ENCODE measurements around the gene TRIO. TPM values are rescaled to one million over a fixed set of nuclear protein-coding genes. Genes with fewer than 3 reads are reported as not detected.

TRIO gene
- total RNA-seq, 6 experiments from 2014 or later, result 167 to 219 (median 190) TPM

DNA sequence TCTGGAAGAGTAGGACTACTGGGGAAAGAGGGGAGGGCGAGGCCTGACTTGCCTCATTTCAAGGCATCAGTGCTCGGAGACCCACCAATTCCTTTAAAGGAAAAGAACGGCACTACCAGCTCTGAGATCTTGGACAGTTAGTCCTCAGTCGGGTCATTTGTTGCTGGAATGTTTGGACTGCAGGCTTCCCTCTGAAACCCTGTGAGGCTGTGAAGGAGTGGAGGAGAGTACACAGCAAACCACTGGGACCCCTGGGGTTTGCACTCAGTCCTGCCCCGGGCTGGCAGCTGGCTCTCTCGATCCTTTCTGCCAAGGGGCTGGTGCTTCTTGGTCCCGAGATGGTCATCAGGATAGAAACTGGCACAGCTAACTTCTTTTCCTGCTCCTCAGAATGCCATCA lies 194.5 kb downstream of the TRIO start:
- TF ChIP-seq, protein P1, sequence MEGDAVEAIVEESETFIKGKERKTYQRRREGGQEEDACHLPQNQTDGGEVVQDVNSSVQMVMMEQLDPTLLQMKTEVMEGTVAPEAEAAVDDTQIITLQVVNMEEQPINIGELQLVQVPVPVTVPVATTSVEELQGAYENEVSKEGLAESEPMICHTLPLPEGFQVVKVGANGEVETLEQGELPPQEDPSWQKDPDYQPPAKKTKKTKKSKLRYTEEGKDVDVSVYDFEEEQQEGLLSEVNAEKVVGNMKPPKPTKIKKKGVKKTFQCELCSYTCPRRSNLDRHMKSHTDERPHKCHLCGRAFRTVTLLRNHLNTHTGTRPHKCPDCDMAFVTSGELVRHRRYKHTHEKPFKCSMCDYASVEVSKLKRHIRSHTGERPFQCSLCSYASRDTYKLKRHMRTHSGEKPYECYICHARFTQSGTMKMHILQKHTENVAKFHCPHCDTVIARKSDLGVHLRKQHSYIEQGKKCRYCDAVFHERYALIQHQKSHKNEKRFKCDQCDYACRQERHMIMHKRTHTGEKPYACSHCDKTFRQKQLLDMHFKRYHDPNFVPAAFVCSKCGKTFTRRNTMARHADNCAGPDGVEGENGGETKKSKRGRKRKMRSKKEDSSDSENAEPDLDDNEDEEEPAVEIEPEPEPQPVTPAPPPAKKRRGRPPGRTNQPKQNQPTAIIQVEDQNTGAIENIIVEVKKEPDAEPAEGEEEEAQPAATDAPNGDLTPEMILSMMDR (IDR thresholded peaks at IDR 0.05), result no peak
- DNase-seq, result no peak
- H3K4me1 Mint-ChIP-seq (ENCODE audit: low read depth), result peaks cover 64% of the 10 kb centered on the region
- H3K9me3 Mint-ChIP-seq, result peaks cover 4% of the 10 kb centered on the region; the same call in 1 of the 2 replicates
- no peak overlapping the region for H3K4me3 Mint-ChIP-seq
- H3K36me3 Mint-ChIP-seq (ENCODE audit: low read depth), result peaks cover 56% of the 10 kb centered on the region
- H3K27me3 Mint-ChIP-seq (ENCODE audit: insufficient read depth), result peaks cover 34% of the 10 kb centered on the region
- H3K27ac Mint-ChIP-seq, result peak overlapping the region; percentile 15; the same call in 1 of the 2 replicates

DNA sequence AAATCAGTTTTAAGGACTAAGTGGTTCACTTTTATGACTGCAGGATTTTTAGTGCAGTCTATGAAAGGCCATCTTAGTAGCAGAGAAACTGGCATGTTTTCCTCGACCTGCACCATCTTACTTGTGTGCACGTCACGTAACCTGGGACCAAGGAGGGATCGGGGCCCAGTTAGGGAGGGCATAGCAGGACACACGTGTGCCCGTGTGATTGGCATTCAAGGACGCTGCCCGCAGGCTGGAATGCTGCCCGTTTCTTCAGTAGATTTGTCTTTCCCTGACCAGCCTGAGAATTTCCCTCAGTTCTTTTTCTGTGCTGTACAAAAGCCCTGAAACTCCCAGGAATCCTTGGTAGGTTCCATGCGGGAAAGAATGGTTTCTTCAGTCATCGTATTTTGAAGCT lies 196.3 kb downstream of the TRIO start:
- DNase-seq, result no peak
- Mint-ChIP-seq H3K9me3 (peaks cover 4% of the 10 kb centered on the region; the same call in 1 of the 2 replicates), H3K4me1 (ENCODE audit: low read depth) (peaks cover 74% of the 10 kb centered on the region), H3K27me3 (ENCODE audit: insufficient read depth) (peaks cover 22% of the 10 kb centered on the region), H3K36me3 (ENCODE audit: low read depth) (peaks cover 52% of the 10 kb centered on the region), H3K27ac (peak overlapping the region; percentile 49), H3K4me3 (0 out of 2 replicates have a peak overlapping the region, but pooled peaks have one; percentile 2)
- TF ChIP-seq, protein P1 (IDR thresholded peaks at IDR 0.05), result no peak

DNA sequence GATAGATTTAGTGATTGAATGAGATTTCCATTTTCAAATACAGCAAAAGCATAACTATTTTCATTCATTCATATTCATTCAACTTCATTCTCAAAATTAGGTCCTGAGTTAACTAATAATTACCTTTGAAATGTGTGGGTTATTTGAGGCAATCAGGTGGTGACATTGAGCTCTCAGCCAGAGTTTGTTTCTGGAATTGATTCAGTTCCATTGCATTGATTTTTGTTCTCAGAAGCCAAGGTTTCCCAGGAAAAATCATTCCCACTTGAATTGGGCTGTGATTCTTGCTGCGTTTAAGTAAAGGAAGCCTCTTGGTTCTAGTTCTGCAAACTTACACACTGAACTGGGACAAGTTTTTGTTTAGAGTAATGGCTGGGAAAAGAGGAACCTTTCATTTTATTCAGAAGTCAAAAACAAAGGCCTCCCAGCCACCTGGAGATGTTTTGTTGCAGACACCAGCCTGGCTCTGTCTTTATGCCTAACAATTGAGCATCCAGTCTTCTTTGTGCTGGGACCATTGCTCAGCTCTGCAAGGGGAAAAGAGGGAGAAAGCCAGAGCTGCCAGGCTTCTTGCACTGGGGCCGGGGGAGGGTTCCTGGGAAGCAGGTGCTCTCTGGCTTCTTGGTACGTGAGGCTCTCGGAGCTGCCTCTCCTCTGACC lies 198.6 kb downstream of the TRIO start:
- DNase-seq, result no peak
- TF ChIP-seq, protein P1 (IDR thresholded peaks at IDR 0.05), result no peak
- H3K27me3 Mint-ChIP-seq (ENCODE audit: insufficient read depth), result peaks cover 27% of the 10 kb centered on the region
- peak overlapping the region; percentile 65; the same call in 1 of the 2 replicates for H3K27ac Mint-ChIP-seq
- peaks cover 47% of the 10 kb centered on the region for H3K36me3 Mint-ChIP-seq (ENCODE audit: low read depth)
- peaks cover 4% of the 10 kb centered on the region; the same call in 1 of the 2 replicates for H3K9me3 Mint-ChIP-seq
- no peak overlapping the region; the same call in 1 of the 2 replicates for H3K4me3 Mint-ChIP-seq
- H3K4me1 Mint-ChIP-seq (ENCODE audit: low read depth), result peaks cover 55% of the 10 kb centered on the region

DNA sequence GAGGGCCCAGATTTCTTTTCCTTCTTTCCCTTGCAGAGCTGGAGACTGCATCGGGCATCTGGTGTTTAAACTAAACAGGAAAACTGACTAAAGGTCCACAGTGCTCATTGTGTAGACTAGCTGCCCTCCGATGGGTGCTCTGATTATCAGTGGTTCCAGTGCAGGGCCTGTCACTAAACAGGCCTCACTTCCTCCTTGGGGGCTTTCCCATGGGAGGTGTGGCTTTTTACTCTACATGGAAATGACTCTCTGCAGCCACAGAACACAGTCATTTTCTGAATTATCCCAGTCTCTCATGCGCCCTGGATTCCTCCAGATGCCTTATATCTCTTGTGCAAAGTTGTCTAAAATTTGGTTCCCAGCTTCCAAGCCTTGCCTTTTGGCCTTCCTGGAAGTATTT lies 199.2 kb downstream of the TRIO start:
- no peak for DNase-seq
- Mint-ChIP-seq H3K27me3 (ENCODE audit: insufficient read depth) (peaks cover 27% of the 10 kb centered on the region), H3K9me3 (peaks cover 4% of the 10 kb centered on the region; the same call in 1 of the 2 replicates), H3K27ac (peak overlapping the region; percentile 65), H3K36me3 (ENCODE audit: low read depth) (peaks cover 45% of the 10 kb centered on the region), H3K4me1 (ENCODE audit: low read depth) (peaks cover 55% of the 10 kb centered on the region), H3K4me3 (peak overlapping the region; percentile 5; the same call in 1 of the 2 replicates)
- TF ChIP-seq, protein P1 (IDR thresholded peaks at IDR 0.05), result no peak

DNA sequence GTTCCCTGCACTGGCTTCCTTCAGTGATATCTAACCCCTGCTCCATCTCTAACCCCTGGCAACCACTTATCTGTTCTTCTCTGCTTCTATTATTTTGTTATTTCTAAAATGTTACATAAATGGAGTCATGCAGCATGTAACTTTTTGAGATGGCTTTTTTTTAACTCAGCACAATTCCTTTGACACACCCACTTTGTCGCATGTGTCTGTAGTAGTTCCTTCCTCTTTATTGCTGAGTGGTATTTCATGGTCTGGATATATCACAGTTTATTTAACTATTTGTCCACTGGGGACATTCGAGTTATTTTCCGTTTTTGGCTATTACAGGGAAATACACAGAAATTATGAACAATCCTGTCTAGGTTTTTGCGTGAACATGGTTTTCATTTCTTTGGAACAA lies 200.2 kb downstream of the TRIO start:
- Mint-ChIP-seq H3K27me3 (ENCODE audit: insufficient read depth) (peaks cover 32% of the 10 kb centered on the region), H3K9me3 (peaks cover 4% of the 10 kb centered on the region; the same call in 1 of the 2 replicates), H3K27ac (peak overlapping the region; percentile 40; the same call in 1 of the 2 replicates), H3K4me3 (no peak overlapping the region; the same call in 1 of the 2 replicates), H3K4me1 (ENCODE audit: low read depth) (peaks cover 62% of the 10 kb centered on the region), H3K36me3 (ENCODE audit: low read depth) (peaks cover 49% of the 10 kb centered on the region)
- TF ChIP-seq, protein P1 (IDR thresholded peaks at IDR 0.05), result 0 out of 2 replicates have a peak, but pooled peaks have one; percentile 13
- DNase-seq, result no peak

Data from HFFc6 (cell line).